ENCODE results near the gene MILR1. TPM values are rescaled to one million over a fixed set of nuclear protein-coding genes. Genes with fewer than 3 reads are reported as not detected.

The MILR1 gene
- total RNA-seq, 2 experiments from 2014 or later, result 1.3 to 2.3 TPM

DNA sequence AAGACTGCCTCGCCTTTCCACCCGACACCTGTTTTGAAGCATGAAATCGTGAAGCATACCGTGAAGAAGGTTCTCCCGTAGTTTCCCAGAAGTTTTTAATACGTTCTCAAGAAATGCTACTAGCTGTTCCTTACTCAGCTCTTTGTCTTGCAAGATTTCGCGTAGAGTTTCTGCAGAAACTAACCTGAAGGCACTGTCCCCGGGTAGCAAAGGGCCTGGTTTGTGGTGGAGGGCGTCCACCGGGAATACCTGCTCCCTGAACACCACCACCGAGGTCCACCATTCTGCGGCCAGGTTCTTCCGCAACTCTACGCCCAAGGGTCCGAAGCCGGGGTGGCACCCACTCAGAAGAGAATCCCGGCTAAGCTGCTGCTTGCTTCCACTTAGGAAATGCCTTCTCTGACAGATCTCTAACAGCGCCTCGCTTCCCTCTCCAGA, 47.5 kb downstream of the MILR1 start:
- ATAC-seq (no peak), DNase-seq (no peak)
- Mint-ChIP-seq H3K9me3 (no peaks in the 10 kb centered on the region), H3K27me3 (no peaks in the 10 kb centered on the region), H3K4me3 (peak overlapping the region; percentile 100), H3K36me3 (ENCODE audit: low read depth) (peaks cover 77% of the 10 kb centered on the region), H3K4me1 (ENCODE audit: low read depth) (peaks cover 56% of the 10 kb centered on the region), H3K27ac (peak overlapping the region; percentile 97)
- ChIA-PET CTCF (interaction anchor here (0.6 to 7.0 kb wide), 8 partner anchors 9 to 153 kb away, joined by 3 to 56 read pairs (median 6); partner anchors contain the start of genes CEP95 and DDX5), POLR2A (interaction anchor here (0.6 to 5.2 kb wide), 7 partner anchors 10 to 154 kb away, joined by 3 to 143 read pairs (median 11); partner anchors contain the start of genes CEP95 and DDX5)
- intact Hi-C loops (cut with micrococcal nuclease), result no loop called here
- TF ChIP-seq, protein P1, sequence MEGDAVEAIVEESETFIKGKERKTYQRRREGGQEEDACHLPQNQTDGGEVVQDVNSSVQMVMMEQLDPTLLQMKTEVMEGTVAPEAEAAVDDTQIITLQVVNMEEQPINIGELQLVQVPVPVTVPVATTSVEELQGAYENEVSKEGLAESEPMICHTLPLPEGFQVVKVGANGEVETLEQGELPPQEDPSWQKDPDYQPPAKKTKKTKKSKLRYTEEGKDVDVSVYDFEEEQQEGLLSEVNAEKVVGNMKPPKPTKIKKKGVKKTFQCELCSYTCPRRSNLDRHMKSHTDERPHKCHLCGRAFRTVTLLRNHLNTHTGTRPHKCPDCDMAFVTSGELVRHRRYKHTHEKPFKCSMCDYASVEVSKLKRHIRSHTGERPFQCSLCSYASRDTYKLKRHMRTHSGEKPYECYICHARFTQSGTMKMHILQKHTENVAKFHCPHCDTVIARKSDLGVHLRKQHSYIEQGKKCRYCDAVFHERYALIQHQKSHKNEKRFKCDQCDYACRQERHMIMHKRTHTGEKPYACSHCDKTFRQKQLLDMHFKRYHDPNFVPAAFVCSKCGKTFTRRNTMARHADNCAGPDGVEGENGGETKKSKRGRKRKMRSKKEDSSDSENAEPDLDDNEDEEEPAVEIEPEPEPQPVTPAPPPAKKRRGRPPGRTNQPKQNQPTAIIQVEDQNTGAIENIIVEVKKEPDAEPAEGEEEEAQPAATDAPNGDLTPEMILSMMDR (IDR thresholded peaks at IDR 0.05), result no peak

DNA sequence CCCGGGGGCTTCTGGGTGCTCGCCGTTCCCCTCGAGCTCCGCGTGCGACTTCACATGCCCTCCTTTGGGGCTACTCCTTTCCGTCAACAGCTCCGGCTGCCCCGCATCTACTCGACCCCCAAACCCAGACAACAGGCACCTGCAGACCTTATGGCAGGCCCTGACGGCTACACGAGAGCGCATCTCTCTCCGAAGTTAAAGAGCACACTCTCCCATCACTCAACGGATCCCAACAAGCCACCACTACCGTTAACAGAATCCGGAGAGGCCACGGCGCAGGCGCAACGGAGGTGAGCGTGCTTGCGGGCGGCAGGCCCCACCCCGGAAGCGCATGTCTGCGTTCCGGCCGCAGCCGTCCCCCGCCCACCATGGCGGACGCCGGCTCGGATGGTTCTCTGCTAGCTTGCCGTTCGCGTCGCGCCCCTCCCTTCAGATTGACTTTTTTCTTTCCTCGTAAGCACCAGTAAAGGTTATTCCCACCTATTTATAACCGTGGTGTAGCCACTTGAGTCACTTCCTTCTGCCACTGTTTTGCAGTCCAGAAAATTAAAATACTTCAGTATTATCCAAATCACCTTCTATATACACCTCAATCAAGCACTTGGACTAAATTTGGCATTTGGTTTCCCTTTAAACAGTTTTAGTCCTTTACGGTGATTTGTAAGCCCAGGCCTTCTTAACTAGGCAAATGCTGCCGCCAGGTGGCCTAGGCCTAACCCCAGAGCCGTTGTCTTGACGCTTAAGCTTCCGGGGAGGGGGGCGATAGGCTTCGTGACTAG, 48.1 kb downstream of the MILR1 start, which contains the start of gene POLG2:
TSS of gene POLG2 (minus strand) at position 269 of the 779 bp plus-strand sequence. CDS start at position 183, 86 bp downstream.
- no peaks in the 10 kb centered on the region for H3K9me3 Mint-ChIP-seq
- H3K4me3 Mint-ChIP-seq, result peak within 1 kb of the TSS; percentile 100
- peak within 1 kb of the TSS; percentile 97 for H3K27ac Mint-ChIP-seq
- DNase-seq (peak; percentile 97), ATAC-seq (peak; percentile 83)
- ChIA-PET POLR2A (interaction anchor here (0.6 to 5.2 kb wide), 11 partner anchors 9 to 349 kb away, joined by 3 to 143 read pairs (median 5); partner anchors contain the start of genes CEP95 and DDX5), CTCF (interaction anchor here (0.6 to 7.0 kb wide), 9 partner anchors 9 to 158 kb away, joined by 3 to 56 read pairs (median 3); partner anchors contain the start of genes CEP95 and DDX5)
- no peaks in the 10 kb centered on the region for H3K27me3 Mint-ChIP-seq
- TF ChIP-seq, protein P1 (IDR thresholded peaks at IDR 0.05), result peak; percentile 69
- intact Hi-C loops (cut with micrococcal nuclease), result no loop called here
- peaks cover 78% of the 10 kb centered on the region for H3K36me3 Mint-ChIP-seq (ENCODE audit: low read depth)
- H3K4me1 Mint-ChIP-seq (ENCODE audit: low read depth), result peaks cover 61% of the 10 kb centered on the region

DNA sequence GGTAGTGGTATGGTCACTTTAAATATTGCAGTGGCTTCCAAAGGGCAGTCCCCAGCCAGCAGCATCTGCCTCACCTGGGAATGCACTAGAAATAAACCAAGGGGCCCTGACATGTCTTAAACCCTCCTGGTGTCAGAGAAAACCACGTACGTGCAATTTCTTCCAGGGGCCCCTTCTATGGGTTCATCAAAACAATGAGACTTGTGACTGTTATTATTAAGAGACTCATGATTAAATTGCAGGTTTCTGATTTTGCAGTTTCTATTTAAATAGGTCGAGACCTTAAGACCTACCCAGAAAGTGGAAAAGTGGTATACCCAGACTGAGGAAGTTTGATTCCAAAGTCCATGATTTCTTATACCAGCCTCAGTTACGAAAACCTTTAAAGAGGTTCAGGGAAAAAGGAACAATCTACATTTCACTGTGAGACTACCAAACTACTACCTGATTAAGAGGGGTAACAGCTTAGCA, 48.7 kb downstream of the MILR1 start:
- no peak for ATAC-seq
- H3K4me1 Mint-ChIP-seq (ENCODE audit: low read depth), result peaks cover 63% of the 10 kb centered on the region

DNA sequence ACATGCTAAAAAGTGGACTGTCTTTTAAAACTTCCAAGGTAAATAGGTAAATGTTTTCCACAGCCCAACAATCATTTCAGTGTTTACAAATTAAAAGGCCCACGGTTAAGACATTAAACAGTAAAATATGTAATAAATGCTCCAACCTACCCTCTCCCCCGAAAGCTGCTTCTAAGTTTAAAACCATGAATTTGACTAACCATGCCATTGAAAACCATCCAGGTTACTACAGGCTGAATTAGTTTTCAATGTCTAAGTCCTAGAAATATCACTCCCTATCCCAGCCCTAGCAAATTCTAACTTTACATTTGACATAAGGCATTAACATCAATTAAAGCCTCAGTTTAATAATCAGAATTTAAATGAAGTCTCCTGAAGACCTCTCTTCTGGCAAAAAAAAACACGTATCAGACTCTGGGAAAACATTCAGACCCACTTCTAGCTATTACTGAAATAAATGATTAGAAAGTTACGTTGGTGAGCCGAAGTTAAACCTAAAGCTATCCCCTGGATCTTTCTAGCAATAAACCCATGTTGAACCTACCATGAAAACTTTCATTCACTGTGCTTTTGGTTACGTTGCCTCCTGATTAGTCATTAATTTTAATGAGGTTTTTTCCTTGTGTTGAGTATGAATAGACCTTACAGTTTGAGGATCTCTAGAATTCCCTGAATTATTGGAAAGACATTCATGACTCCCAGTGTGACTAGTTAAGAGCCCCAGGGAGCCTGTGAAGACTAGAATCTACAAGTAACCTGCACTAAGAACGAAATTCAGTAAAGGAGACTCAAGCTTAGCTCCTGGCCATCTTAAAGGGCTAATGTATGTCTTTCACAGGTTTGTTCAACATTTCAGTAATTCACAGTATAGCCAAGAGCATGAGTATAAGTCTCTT, 49.6 kb downstream of the MILR1 start:
- ATAC-seq, result no peak
- intact Hi-C loops (cut with micrococcal nuclease), result no loop called here
- Mint-ChIP-seq H3K36me3 (ENCODE audit: low read depth) (peaks cover 85% of the 10 kb centered on the region), H3K4me3 (peak overlapping the region; percentile 100), H3K4me1 (ENCODE audit: low read depth) (peaks cover 68% of the 10 kb centered on the region), H3K9me3 (no peaks in the 10 kb centered on the region), H3K27ac (peak overlapping the region; percentile 97), H3K27me3 (no peaks in the 10 kb centered on the region)
- TF ChIP-seq, protein P1 (IDR thresholded peaks at IDR 0.05), result no peak
- DNase-seq, result no peak
- ChIA-PET POLR2A (interaction anchor here (0.6 to 5.2 kb wide), 10 partner anchors 7 to 152 kb away, joined by 3 to 143 read pairs (median 5); partner anchors contain the start of genes CEP95, DDX5 and PECAM1), CTCF (interaction anchor here (1.3 to 7.0 kb wide), 5 partner anchors 7 to 157 kb away, joined by 3 to 56 read pairs (median 10); partner anchors contain the start of genes CEP95 and DDX5)

More for the DNA sequence above, 48.7 kb downstream of the MILR1 start:
- ChIA-PET POLR2A (interaction anchor here (0.8 to 5.2 kb wide), 9 partner anchors 8 to 350 kb away, joined by 3 to 143 read pairs (median 11); partner anchors contain the start of genes CEP95 and DDX5), CTCF (interaction anchor here (1.3 to 7.0 kb wide), 6 partner anchors 8 to 158 kb away, joined by 3 to 56 read pairs (median 9); partner anchors contain the start of genes CEP95 and DDX5)
- Mint-ChIP-seq H3K9me3 (no peaks in the 10 kb centered on the region), H3K36me3 (ENCODE audit: low read depth) (peaks cover 80% of the 10 kb centered on the region), H3K27me3 (no peaks in the 10 kb centered on the region), H3K27ac (peak overlapping the region; percentile 97), H3K4me3 (peak overlapping the region; percentile 100)
- no peak for DNase-seq
- intact Hi-C loops (cut with micrococcal nuclease), result no loop called here
- TF ChIP-seq, protein P1 (IDR thresholded peaks at IDR 0.05), result no peak
